K562 (cell line): ENCODE data around the gene SF3B4. TPM values are rescaled to one million over a fixed set of nuclear protein-coding genes. Genes with fewer than 3 reads are reported as not detected.
A peak's percentile ranks its signal among the peaks of the same experiment; 100 is the strongest.

ENCODE experiments used
- ARHGAP35 ChIP-seq: fragments of 450-650 bp; IDR thresholded peaks from 2 replicates; pipeline ENCODE4 v1.6.1; 2018; ENCODE audit not compliant: partially characterized antibody
- ATF3 ChIP-seq, 2 experiments: fragments of 450-650 bp in 1 of 2; sonication (generic) in 1 of 2; formaldehyde crosslinking in 1 of 2; IDR thresholded peaks in 1 of 2; conservative IDR thresholded peaks in 1 of 2; 2 replicates each; pipeline versions ENCODE4 v1.6.1 to v1.8.1; 2016 to 2023; ENCODE audit warnings: mild to moderate bottlenecking in 2 of 2, moderate library complexity in 2 of 2, inconsistent platforms in 1 of 2, missing genetic modification reagents in 1 of 2
- BRD4 ChIP-seq: fragments of 200-600 bp; sonication (generic); IDR thresholded peaks from 2 replicates; pipeline ENCODE4 v1.6.1; 2017; ENCODE audit warnings: inconsistent platforms
- DIDO1 ChIP-seq: fragments of 450-650 bp; IDR thresholded peaks from 2 replicates; pipeline ENCODE4 v1.6.1; 2016; ENCODE audit warnings: low read depth, missing biosample characterization, missing genetic modification characterization
- ESRRA ChIP-seq: fragments of 450-650 bp; IDR thresholded peaks from 2 replicates; pipeline ENCODE4 v1.6.1; 2014; ENCODE audit warnings: low read depth, mild to moderate bottlenecking, moderate library complexity, borderline replicate concordance
- GABPB2 ChIP-seq: fragments of 250-450 bp; sonication (Bioruptor Pico); conservative IDR thresholded peaks from 2 replicates; pipeline ENCODE4 v1.5.1; 2021; ENCODE audit warnings: mild to moderate bottlenecking
- HNRNPL ChIP-seq: fragments of 200-400 bp; formaldehyde crosslinking; IDR thresholded peaks from 2 replicates; pipeline ENCODE4 v1.6.1; 2017; ENCODE audit warnings: low read depth, mild to moderate bottlenecking, low read length
- JUN ChIP-seq, 2 experiments: sonication (generic) in 1 of 2; formaldehyde crosslinking in 1 of 2; IDR thresholded peaks; 2 replicates each; pipeline versions ENCODE4 v1.6.1 to v1.8.0; 2012 to 2022; ENCODE audit warnings: borderline replicate concordance in 2 of 2, mild to moderate bottlenecking in 2 of 2, improper control_type of control experiment in 1 of 2, low read depth in 1 of 2, low read length in 1 of 2, missing genetic modification reagents in 1 of 2
- LCOR ChIP-seq: sonication (generic); formaldehyde crosslinking; IDR thresholded peaks from 2 replicates; pipeline ENCODE4 v1.8.0; 2022; ENCODE audit warnings: mild to moderate bottlenecking, missing genetic modification reagents
- NFE2L1 ChIP-seq: fragments of 450-650 bp; IDR thresholded peaks from 2 replicates; pipeline ENCODE4 v1.6.1; 2016; ENCODE audit warnings: missing genetic modification characterization, low read depth, mild to moderate bottlenecking, missing compliant biosample characterization, moderate library complexity, borderline replicate concordance
- PTTG1 ChIP-seq: fragments of 450-650 bp; IDR thresholded peaks from 2 replicates; pipeline ENCODE4 v1.6.1; 2016; ENCODE audit warnings: low read depth, mild to moderate bottlenecking, missing genetic modification characterization, missing compliant biosample characterization
- RBM15 ChIP-seq: fragments of 200-400 bp; formaldehyde crosslinking; IDR thresholded peaks from 2 replicates; pipeline ENCODE4 v1.6.1; 2018; ENCODE audit warnings: mild to moderate bottlenecking, low read length, moderate library complexity; ENCODE audit not compliant: insufficient read depth
- RCOR1 ChIP-seq, 2 experiments: IDR thresholded peaks; 2 replicates each; pipeline ENCODE4 v1.6.1; 2012; ENCODE audit warnings: low read depth in 2 of 2, low read length in 2 of 2, borderline replicate concordance in 1 of 2, improper control_type of control experiment in 1 of 2
- SOX6 ChIP-seq: fragments of 450-650 bp; IDR thresholded peaks from 2 replicates; pipeline ENCODE4 v1.6.1; 2014; ENCODE audit warnings: mild to moderate bottlenecking
- SRSF9 ChIP-seq: fragments of 200-400 bp; formaldehyde crosslinking; IDR thresholded peaks from 2 replicates; pipeline ENCODE4 v1.6.1; 2017; ENCODE audit warnings: low read depth, low read length, borderline replicate concordance
- ZFP30 ChIP-seq: fragments of 250-450 bp; sonication (Bioruptor Pico); IDR thresholded peaks from 2 replicates; pipeline ENCODE4 v1.8.0; 2022; ENCODE audit warnings: moderate library complexity, mild to moderate bottlenecking, inconsistent platforms, borderline replicate concordance
- ZNF282 ChIP-seq: sonication (generic); formaldehyde crosslinking; IDR thresholded peaks from 2 replicates; pipeline ENCODE4 v1.8.1; 2023; ENCODE audit warnings: missing genetic modification reagents
- ZNF316 ChIP-seq: fragments of 450-650 bp; IDR thresholded peaks from 2 replicates; pipeline ENCODE4 v1.6.1; 2016
- ZNF512 ChIP-seq: IDR thresholded peaks from 2 replicates; pipeline ENCODE4 v1.6.1; 2016; ENCODE audit warnings: missing genetic modification characterization, missing compliant biosample characterization
- ZNF583 ChIP-seq: fragments of 250-450 bp; sonication (Bioruptor Pico); IDR thresholded peaks from 2 replicates; pipeline ENCODE4 v1.4.0; 2020
- ZNF586 ChIP-seq: fragments of 450-650 bp; formaldehyde crosslinking; conservative IDR thresholded peaks from 2 replicates; pipeline ENCODE4 v1.4.0; 2020; ENCODE audit warnings: mild to moderate bottlenecking, moderate library complexity
- ZNF639 ChIP-seq, 2 experiments: fragments of 200-800 bp in 1 of 2; sonication (Bioruptor generic) in 1 of 2; sonication (generic) in 1 of 2; formaldehyde crosslinking in 1 of 2; IDR thresholded peaks in 1 of 2; conservative IDR thresholded peaks in 1 of 2; 2 replicates each; pipeline versions ENCODE4 v1.5.0 to v1.6.1; 2016 to 2020; ENCODE audit warnings: missing compliant biosample characterization in 1 of 2, missing genetic modification characterization in 1 of 2, missing genetic modification reagents in 1 of 2
- ZNF695 ChIP-seq: fragments of 450-650 bp; formaldehyde crosslinking; IDR thresholded peaks from 2 replicates; pipeline ENCODE4 v1.4.0; 2020; ENCODE audit warnings: mild to moderate bottlenecking, moderate library complexity
- polyA plus RNA-seq, 8 experiments: library from polyadenylated mRNA; depleted of rRNA in 4 of 8; stranded (reverse) in 5 of 8; unstranded in 3 of 8; fragments of >200 nt; fragmentation: Nextera tagmentation in 2 of 8; fragmentation: Illumina TruSeq in 1 of 8; extraction: Ambion mirVana in 2 of 8; extraction: Trizol in 1 of 8; gene quantifications; 2 replicates each; pipeline versions ENCODE4 v1.2.1 to v1.2.3, GENCODE V29; 2011 to 2014; ENCODE audit warnings: inconsistent platforms in 1 of 8, missing spikeins in 1 of 8
- total RNA-seq, 7 experiments: library from RNA; depleted of rRNA in 6 of 7; stranded (reverse); fragments of >200 nt in 6 of 7; fragmentation: Illumina TruSeq in 2 of 7; extraction: Trizol in 2 of 7; gene quantifications; 2 replicates each; pipeline versions ENCODE4 v1.2.1 to v1.2.3, GENCODE V29; 2011 to 2021; ENCODE audit warnings: low replicate concordance in 1 of 7

Gene SF3B4
- total and polyA plus RNA-seq, 9 of the 15 experiments (the other 6 are each of a cell fraction or from before 2014, with no cell fraction given), result 3.0 to 88.0 (median 26.1) TPM

GRCh38 chr1:149886396-149887195, 41.0 kb downstream of the SF3B4 start (continued):
- TF ChIP-seq ZNF639 (CRISPR knock-in tag; conservative IDR thresholded peaks at IDR 0.05 in 1 of 2, IDR thresholded peaks at IDR 0.05 in 1 of 2), result no peak; a peak in 1 of 4 replicates
- TF ChIP-seq SRSF9, result no peak
- no peak for TF ChIP-seq NFE2L1
- no peak for TF ChIP-seq ARHGAP35
- TF ChIP-seq RBM15, result peak; percentile 82; the same call in 1 of the 2 replicates
- no peak for TF ChIP-seq ZNF583
- TF ChIP-seq ZNF512, result no peak
- no peak for TF ChIP-seq PTTG1 (tag)
- peak; percentile 23; the same call in 1 of the 2 replicates for TF ChIP-seq JUN (IDR thresholded peaks at IDR 0.05; ENCODE audit: borderline replicate concordance, low read depth, low read length)
- no peak for TF ChIP-seq JUN (CRISPR knock-in tag; IDR thresholded peaks at IDR 0.05; ENCODE audit: borderline replicate concordance)
- TF ChIP-seq RCOR1 (IDR thresholded peaks at IDR 0.05; ENCODE audit: borderline replicate concordance in 1 of 2, low read depth in 2 of 2, low read length in 2 of 2), result peak; percentile 40 to 42; a peak in 2 of 4 replicates
- TF ChIP-seq HNRNPL, result peak; percentile 92; the same call in 1 of the 2 replicates
- TF ChIP-seq ESRRA, result 0 out of 2 replicates have a peak, but pooled peaks have one; percentile 12
- no peak for TF ChIP-seq LCOR
- TF ChIP-seq ZNF282 (CRISPR knock-in tag), result 0 out of 2 replicates have a peak, but pooled peaks have one; percentile 64
- TF ChIP-seq GABPB2, result no peak; the same call in none of the 2 replicates
- TF ChIP-seq SOX6, result peak; percentile 36
- no peak for TF ChIP-seq DIDO1 (tag)
- TF ChIP-seq ZNF316, result no peak
- peak; percentile 47; the same call in 1 of the 2 replicates for TF ChIP-seq BRD4
- no peak for TF ChIP-seq ZNF586 (CRISPR knock-in tag)
- no peak for TF ChIP-seq ZFP30 (CRISPR knock-in tag)
- no peak for TF ChIP-seq ATF3 (IDR thresholded peaks at IDR 0.05)
- TF ChIP-seq ATF3 (CRISPR knock-in tag; conservative IDR thresholded peaks at IDR 0.05), result peak; percentile 82; the same call in 1 of the 2 replicates
- no peak for TF ChIP-seq ZNF695 (CRISPR knock-in tag)
